HCT116 (cell line): ENCODE measurements around the gene FBXL19. TPM values are rescaled to one million over a fixed set of nuclear protein-coding genes. Genes with fewer than 3 reads are reported as not detected.
A peak's percentile ranks its signal among the peaks of the same experiment; 100 is the strongest.

ENCODE experiments used
- ATAC-seq: fragments of 200-7000 bp; cut with Tn5 transposase; 2 replicates; pipeline ENCODE4 v1.9.1; 2020; ENCODE audit warnings: mild to moderate bottlenecking, moderate library complexity
- BruUV-seq: library from RNA; stranded (reverse); fragments of 400-500 nt; replicated peaks from 2 replicates; lab custom pipeline; 2021; lab: Mats Ljungman, UMichigan
- CTCF ChIA-PET: fragments of 300-600 bp; sonication (Branson Sonifier 250); formaldehyde crosslinking; loops from one replicate; lab custom pipeline; 2021; ENCODE audit warnings: antibody characterized with exemption; lab: Charles Lee
- POLR2A ChIA-PET: fragments of 300-600, 350-600 bp; sonication (Branson Sonifier 250); formaldehyde crosslinking; loops from one replicate; lab custom pipeline; 2021; ENCODE audit warnings: antibody characterized with exemption; lab: Charles Lee
- RAD21 ChIA-PET, 2 experiments: fragments of 300-600 bp; sonication (Branson Sonifier 250); formaldehyde crosslinking; loops; one replicate each; lab custom pipeline; 2023; ENCODE audit warnings: low total read pairs in 2 of 2; ENCODE audit not compliant: uncharacterized antibody in 2 of 2, unreplicated experiment in 2 of 2, low non-redundant PET in 1 of 2; lab: Charles Lee
- DNase-seq: peaks from one replicate; pipeline ENCODE4 v3.0.0-alpha.2; 2010; ENCODE audit warnings: low read depth, low spot score
- H2AFZ ChIP-seq: fragments of 200-600 bp; shearing (Covaris generic), sonication (generic); 2 replicates; pipeline ENCODE4 v1.6.1; 2017; ENCODE audit warnings: low read depth, mixed run types, mixed read lengths, antibody characterized with exemption, low read length; ENCODE audit not compliant: poor library complexity, severe bottlenecking
- H3K27ac ChIP-seq: 2 replicates; pipeline ENCODE4 v1.5.1; 2012; ENCODE audit warnings: low read depth, low read length
- H3K27me3 ChIP-seq: fragments of 200-600 bp; sonication (generic); 2 replicates; pipeline ENCODE4 v1.6.1; 2016; ENCODE audit warnings: mixed run types, low read length, mixed read lengths; ENCODE audit not compliant: insufficient read depth
- H3K36me3 ChIP-seq, 2 experiments: fragments of 200-500 bp in 1 of 2; fragments of 200-600 bp in 1 of 2; sonication (Bioruptor generic) in 1 of 2; sonication (generic) in 1 of 2; 2 replicates each; pipeline versions ENCODE4 v1.5.1 to v1.6.1; 2014 to 2016; ENCODE audit warnings: low read length in 2 of 2, inconsistent platforms in 1 of 2, mixed read lengths in 1 of 2, mixed run types in 1 of 2; ENCODE audit not compliant: insufficient read depth in 2 of 2, control insufficient read depth in 1 of 2
- H3K4me1 ChIP-seq, 2 experiments: fragments of 200-600 bp in 1 of 2; sonication (generic) in 1 of 2; 2 replicates each; pipeline versions ENCODE4 v1.5.1 to v1.6.1; 2012 to 2017; ENCODE audit warnings: low read length in 2 of 2, inconsistent platforms in 1 of 2, mild to moderate bottlenecking in 1 of 2, mixed read lengths in 1 of 2, mixed run types in 1 of 2, moderate library complexity in 1 of 2; ENCODE audit not compliant: insufficient read depth in 2 of 2, control insufficient read depth in 1 of 2
- H3K4me2 ChIP-seq: fragments of 200-600 bp; sonication (generic); 2 replicates; pipeline ENCODE4 v1.6.1; 2017; ENCODE audit warnings: mixed run types, low read length, mixed read lengths
- H3K4me3 ChIP-seq, 2 experiments: fragments of 200-600 bp in 1 of 2; sonication (generic) in 1 of 2; replicated peaks in 1 of 2; 2 replicates each; pipeline ENCODE4 v1.5.1; 2011 to 2016; ENCODE audit warnings: low read length in 2 of 2, control low read depth in 1 of 2, low read depth in 1 of 2, mild to moderate bottlenecking in 1 of 2, mixed read lengths in 1 of 2, mixed run types in 1 of 2
- H3K79me2 ChIP-seq: fragments of 200-600 bp; sonication (generic); 2 replicates; pipeline ENCODE4 v1.6.1; 2017; ENCODE audit warnings: mild to moderate bottlenecking, mixed run types, low read length, moderate library complexity, mixed read lengths; ENCODE audit not compliant: insufficient read depth
- H3K9ac ChIP-seq: fragments of 200-600 bp; sonication (generic); 2 replicates; pipeline ENCODE4 v1.6.1; 2016; ENCODE audit warnings: low read length, mixed read lengths
- H3K9me2 ChIP-seq: fragments of 200-600 bp; sonication (generic), shearing (Covaris generic); 2 replicates; pipeline ENCODE4 v1.6.1; 2017; ENCODE audit warnings: mixed run types, mild to moderate bottlenecking, moderate library complexity; ENCODE audit not compliant: insufficient read depth
- H3K9me3 ChIP-seq, 2 experiments: fragments of 200-500 bp in 1 of 2; fragments of 200-600 bp in 1 of 2; sonication (Bioruptor generic) in 1 of 2; sonication (generic) in 1 of 2; 2 replicates each; pipeline ENCODE4 v1.6.1; 2014 to 2017; ENCODE audit warnings: low read length in 2 of 2, mixed read lengths in 2 of 2, inconsistent platforms in 1 of 2, low read depth in 1 of 2, mild to moderate bottlenecking in 1 of 2, mixed run types in 1 of 2, moderate library complexity in 1 of 2; ENCODE audit not compliant: control insufficient read depth in 1 of 2, insufficient read depth in 1 of 2
- H4K20me1 ChIP-seq: fragments of 200-600 bp; sonication (generic), shearing (Covaris generic); 2 replicates; pipeline ENCODE4 v1.6.1; 2017; ENCODE audit warnings: mixed run types, mild to moderate bottlenecking, moderate library complexity; ENCODE audit not compliant: insufficient read depth
- CBX3 ChIP-seq: IDR thresholded peaks from 2 replicates; pipeline ENCODE4 v1.6.1; 2012; ENCODE audit warnings: low read depth
- POLR2AphosphoS5 ChIP-seq: IDR thresholded peaks from 2 replicates; pipeline ENCODE4 v1.6.1; 2011; ENCODE audit warnings: mild to moderate bottlenecking, low read depth, low read length, moderate library complexity
- RAD21 ChIP-seq: IDR thresholded peaks from 2 replicates; pipeline ENCODE4 v1.6.1; 2012; ENCODE audit warnings: low read depth, mild to moderate bottlenecking
- SP1 ChIP-seq: IDR thresholded peaks from 2 replicates; pipeline ENCODE4 v1.6.1; 2012; ENCODE audit warnings: low read depth
- YY1 ChIP-seq: IDR thresholded peaks from 2 replicates; pipeline ENCODE4 v1.6.1; 2011; ENCODE audit warnings: low read length, low read depth, moderate library complexity, mild to moderate bottlenecking; ENCODE audit not compliant: insufficient replicate concordance; ENCODE audit errors: extremely low read depth
- ZFX ChIP-seq: fragments of 450-650 bp; IDR thresholded peaks from 2 replicates; pipeline ENCODE4 v1.6.1; 2017
- ZNF274 ChIP-seq: fragments of 200-500 bp; sonication (Bioruptor generic); IDR thresholded peaks from 2 replicates; pipeline ENCODE4 v1.6.1; 2014; ENCODE audit warnings: mild to moderate bottlenecking, low read depth, low read length, inconsistent platforms
- intact Hi-C: fragments of 100-400 bp; cut with micrococcal nuclease; formaldehyde crosslinking; loops from 2 replicates; pipeline ENCODE4 v1.10.0; 2022
- total RNA-seq: library from RNA; stranded (reverse); gene quantifications from one replicate; pipeline ENCODE4 v1.2.1, GENCODE V29; 2021; ENCODE audit not compliant: unreplicated experiment
- TF ChIP-seq, protein P1 (sequence below): IDR thresholded peaks from 2 replicates; pipeline ENCODE4 v1.6.1; 2012; ENCODE audit warnings: low read depth
- TF ChIP-seq, protein P2 (sequence below): IDR thresholded peaks from 2 replicates; pipeline ENCODE4 v1.6.1; 2012

Gene FBXL19
- total RNA-seq, 1 experiment from 2014 or later, result 45.2 TPM

DNA sequence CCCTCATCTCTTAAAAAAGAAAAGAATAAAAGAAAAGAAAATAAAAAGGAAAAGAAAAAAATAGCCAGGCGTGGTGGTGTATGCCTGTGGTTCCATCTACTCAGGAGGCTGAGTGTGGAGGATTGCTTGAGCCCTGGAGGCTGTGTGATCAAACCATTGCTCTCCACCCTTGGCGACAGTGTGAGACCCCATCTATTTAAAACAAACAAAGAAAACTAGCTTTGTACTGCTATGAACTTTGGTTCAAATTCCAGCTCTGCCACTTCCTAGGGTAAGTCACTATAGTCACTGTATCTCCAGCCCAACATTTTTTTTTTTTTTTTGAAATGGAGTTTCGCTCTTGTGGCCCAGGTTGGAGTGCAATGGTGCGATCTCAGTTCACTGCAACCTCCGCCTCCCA, 22.8 kb upstream of the FBXL19 start:
- Histone ChIP-seq H3K9me3 (no peaks in the 10 kb centered on the region), H3K27ac (no peak overlapping the region), H3K4me2 (0 out of 2 replicates have a peak overlapping the region, but pooled peaks have one; percentile 78), H3K4me3 (no peak overlapping the region), H3K79me2 (no peaks in the 10 kb centered on the region), H3K9ac (no peak overlapping the region), H3K36me3 (no peaks in the 10 kb centered on the region), H3K27me3 (no peaks in the 10 kb centered on the region), H4K20me1 (no peaks in the 10 kb centered on the region), H3K9me2 (no peaks in the 10 kb centered on the region), H2AFZ (no peak overlapping the region), H3K4me1 (peaks cover 21 to 53% of the 10 kb centered on the region in 2 experiments; a peak in 3 of 4 replicates)
- ChIA-PET POLR2A (no interaction called here), CTCF (interaction anchor here (2.5 kb wide), 1 partner anchor 56 kb away, joined by 13 read pairs; no protein-coding TSS in a partner anchor), RAD21 (interaction anchor here in 1 of 2 experiments (2.1 kb wide), 1 partner anchor 56 kb away, joined by 5 read pairs; no protein-coding TSS in a partner anchor)
- ATAC-seq, result no peak
- DNase-seq, result no peak
- intact Hi-C loops, result loop anchor here (5.0 kb wide), 1 partner anchor 58 kb away; no protein-coding TSS in a partner anchor
- TF ChIP-seq SP1, result no peak
- no peak for TF ChIP-seq RAD21
- no peak for TF ChIP-seq POLR2AphosphoS5
- BruUV-seq, result no TSS peak

DNA sequence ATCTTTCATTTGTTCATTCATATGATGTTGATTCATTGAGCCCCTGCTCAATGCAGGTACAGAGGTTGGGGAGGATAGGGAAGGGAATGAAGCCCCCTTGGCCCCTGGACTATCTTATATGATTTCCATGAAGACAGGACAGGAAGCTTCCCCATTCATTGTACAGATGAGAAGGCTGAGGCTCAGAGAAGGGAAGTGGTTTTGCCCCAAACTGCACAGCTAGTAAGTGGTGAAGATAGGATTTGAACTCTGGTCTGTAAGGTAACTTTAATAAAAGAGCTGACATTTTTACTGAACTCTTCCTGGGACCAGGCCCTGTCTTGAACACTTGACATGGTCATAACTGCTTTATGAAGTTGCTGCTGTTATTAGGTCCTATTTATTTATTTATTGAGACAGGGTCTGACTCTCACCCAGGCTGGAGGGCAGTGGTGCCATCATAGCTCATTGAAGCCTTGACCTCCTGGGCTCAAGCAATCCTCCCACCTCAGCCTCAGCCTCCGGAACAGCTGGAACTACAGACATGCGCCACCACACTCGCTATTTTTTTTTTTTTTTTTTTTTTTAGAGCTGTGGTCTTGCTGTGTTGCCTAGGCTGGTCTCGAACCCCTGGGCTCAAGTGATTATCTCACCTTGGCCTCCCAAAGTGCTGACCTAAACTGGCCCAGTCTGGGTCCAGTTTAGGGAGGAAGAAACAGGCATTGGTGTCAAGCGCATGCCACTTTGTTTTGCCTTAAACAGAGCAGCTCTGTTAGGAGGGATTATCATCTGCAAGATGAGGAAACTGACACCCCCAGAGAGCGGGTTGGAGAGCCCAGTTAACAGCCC, 22.0 kb upstream of the FBXL19 start:
- ChIA-PET RAD21 (interaction anchor here (0.7 to 2.1 kb wide), 2 partner anchors 57 to 329 kb away, joined by 4 to 5 read pairs; no protein-coding TSS in a partner anchor), CTCF (interaction anchor here (0.9 to 2.5 kb wide), 5 partner anchors 25 to 154 kb away, joined by 3 to 13 read pairs (median 3); partner anchors contain the start of gene PHKG2)
- Histone ChIP-seq H3K36me3 (no peaks in the 10 kb centered on the region), H3K4me1 (peaks cover 16 to 44% of the 10 kb centered on the region in 2 experiments; a peak in 3 of 4 replicates), H3K9me3 (no peaks in the 10 kb centered on the region), H3K79me2 (no peaks in the 10 kb centered on the region), H3K27ac (peak overlapping the region; percentile 89; the same call in 1 of the 2 replicates), H3K4me3 (peak overlapping the region; percentile 36 to 54), H3K9me2 (no peaks in the 10 kb centered on the region), H2AFZ (peak overlapping the region; percentile 74)
- no peak for ATAC-seq
- TSS peak; percentile 66 for BruUV-seq
- no peak for TF ChIP-seq YY1
- TF ChIP-seq, protein P1, sequence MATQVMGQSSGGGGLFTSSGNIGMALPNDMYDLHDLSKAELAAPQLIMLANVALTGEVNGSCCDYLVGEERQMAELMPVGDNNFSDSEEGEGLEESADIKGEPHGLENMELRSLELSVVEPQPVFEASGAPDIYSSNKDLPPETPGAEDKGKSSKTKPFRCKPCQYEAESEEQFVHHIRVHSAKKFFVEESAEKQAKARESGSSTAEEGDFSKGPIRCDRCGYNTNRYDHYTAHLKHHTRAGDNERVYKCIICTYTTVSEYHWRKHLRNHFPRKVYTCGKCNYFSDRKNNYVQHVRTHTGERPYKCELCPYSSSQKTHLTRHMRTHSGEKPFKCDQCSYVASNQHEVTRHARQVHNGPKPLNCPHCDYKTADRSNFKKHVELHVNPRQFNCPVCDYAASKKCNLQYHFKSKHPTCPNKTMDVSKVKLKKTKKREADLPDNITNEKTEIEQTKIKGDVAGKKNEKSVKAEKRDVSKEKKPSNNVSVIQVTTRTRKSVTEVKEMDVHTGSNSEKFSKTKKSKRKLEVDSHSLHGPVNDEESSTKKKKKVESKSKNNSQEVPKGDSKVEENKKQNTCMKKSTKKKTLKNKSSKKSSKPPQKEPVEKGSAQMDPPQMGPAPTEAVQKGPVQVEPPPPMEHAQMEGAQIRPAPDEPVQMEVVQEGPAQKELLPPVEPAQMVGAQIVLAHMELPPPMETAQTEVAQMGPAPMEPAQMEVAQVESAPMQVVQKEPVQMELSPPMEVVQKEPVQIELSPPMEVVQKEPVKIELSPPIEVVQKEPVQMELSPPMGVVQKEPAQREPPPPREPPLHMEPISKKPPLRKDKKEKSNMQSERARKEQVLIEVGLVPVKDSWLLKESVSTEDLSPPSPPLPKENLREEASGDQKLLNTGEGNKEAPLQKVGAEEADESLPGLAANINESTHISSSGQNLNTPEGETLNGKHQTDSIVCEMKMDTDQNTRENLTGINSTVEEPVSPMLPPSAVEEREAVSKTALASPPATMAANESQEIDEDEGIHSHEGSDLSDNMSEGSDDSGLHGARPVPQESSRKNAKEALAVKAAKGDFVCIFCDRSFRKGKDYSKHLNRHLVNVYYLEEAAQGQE, result no peak
- TF ChIP-seq ZFX, result no peak
- TF ChIP-seq, protein P2, sequence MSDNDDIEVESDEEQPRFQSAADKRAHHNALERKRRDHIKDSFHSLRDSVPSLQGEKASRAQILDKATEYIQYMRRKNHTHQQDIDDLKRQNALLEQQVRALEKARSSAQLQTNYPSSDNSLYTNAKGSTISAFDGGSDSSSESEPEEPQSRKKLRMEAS, result no peak
- no peak for TF ChIP-seq ZNF274
- TF ChIP-seq CBX3, result no peak
- TF ChIP-seq, all 23 proteins: peak for 0
- POLR2A ChIA-PET, result interaction anchor here (1.2 kb wide), 1 partner anchor 153 kb away, joined by 4 read pairs; the partner anchor contains the start of gene PHKG2
- peak overlapping the region; percentile 78 for H3K4me2 ChIP-seq
- no peaks in the 10 kb centered on the region for H4K20me1 ChIP-seq
- H3K9ac ChIP-seq, result peak overlapping the region; percentile 51
- H3K27me3 ChIP-seq, result no peaks in the 10 kb centered on the region
- no peak for DNase-seq
- intact Hi-C loops, result loop anchor here (5.0 kb wide), 1 partner anchor 59 kb away; no protein-coding TSS in a partner anchor
